ENCODE results near the gene ATP4B. TPM values are rescaled to one million over a fixed set of nuclear protein-coding genes. Genes with fewer than 3 reads are reported as not detected.

ATP4B gene
- polyA plus RNA-seq, 1 of the 3 experiments (the other 2 are of a cell fraction), result not detected

DNA sequence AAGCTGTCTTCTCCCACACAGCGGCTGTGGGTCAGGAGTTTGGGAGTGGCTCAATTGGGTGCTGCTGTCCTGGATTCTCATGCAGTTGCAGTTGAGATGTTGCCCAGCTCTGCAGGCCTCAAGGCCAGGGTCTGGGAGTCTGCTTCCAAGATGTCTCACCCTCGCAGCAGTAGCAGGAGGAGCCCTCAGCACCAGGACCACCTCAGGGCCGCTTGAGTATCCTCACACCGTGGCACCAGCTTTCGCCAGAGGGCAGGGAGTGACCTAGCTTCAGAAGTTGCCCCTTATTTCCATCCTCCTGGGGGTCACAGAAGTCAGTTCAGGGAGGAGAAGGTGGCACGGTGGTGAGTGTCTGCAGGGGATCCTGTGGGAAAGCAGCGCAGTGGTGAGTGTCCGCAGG is 52.5 kb downstream of the ATP4B start (continued):
- TF ChIP-seq, protein P1, sequence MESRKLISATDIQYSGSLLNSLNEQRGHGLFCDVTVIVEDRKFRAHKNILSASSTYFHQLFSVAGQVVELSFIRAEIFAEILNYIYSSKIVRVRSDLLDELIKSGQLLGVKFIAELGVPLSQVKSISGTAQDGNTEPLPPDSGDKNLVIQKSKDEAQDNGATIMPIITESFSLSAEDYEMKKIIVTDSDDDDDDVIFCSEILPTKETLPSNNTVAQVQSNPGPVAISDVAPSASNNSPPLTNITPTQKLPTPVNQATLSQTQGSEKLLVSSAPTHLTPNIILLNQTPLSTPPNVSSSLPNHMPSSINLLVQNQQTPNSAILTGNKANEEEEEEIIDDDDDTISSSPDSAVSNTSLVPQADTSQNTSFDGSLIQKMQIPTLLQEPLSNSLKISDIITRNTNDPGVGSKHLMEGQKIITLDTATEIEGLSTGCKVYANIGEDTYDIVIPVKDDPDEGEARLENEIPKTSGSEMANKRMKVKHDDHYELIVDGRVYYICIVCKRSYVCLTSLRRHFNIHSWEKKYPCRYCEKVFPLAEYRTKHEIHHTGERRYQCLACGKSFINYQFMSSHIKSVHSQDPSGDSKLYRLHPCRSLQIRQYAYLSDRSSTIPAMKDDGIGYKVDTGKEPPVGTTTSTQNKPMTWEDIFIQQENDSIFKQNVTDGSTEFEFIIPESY (IDR thresholded peaks at IDR 0.05; ENCODE audit: borderline replicate concordance, low read depth), result no peak
- TF ChIP-seq JUND (IDR thresholded peaks at IDR 0.05), result no peak

DNA sequence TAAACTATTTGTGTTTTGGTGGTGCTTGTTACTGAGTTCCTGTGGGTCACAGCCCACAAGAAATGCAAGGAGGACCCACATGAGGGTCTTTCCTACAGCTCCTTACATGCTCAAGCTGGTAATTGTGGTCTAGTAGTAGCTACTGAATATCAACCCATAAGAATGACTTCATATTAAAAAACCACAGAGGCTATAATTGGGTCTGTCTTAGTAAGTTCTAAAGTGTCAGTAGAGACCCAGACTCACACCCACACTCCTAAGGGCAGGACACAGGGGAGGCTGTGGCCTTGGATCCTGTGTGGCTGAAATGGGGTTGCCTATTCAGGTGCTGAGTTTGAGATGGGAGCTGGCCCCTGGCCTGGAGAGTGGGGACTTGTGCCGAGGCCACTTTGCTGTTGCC is 53.8 kb downstream of the ATP4B start:
- Histone ChIP-seq H3K4me2 (no peak overlapping the region), H3K27me3 (ENCODE audit: insufficient read depth) (no peaks in the 10 kb centered on the region), H4K20me1 (ENCODE audit: insufficient read depth) (peaks cover 44% of the 10 kb centered on the region; the same call in 1 of the 2 replicates), H3F3A (replicated peaks; ENCODE audit: insufficient read depth) (no peaks in the 10 kb centered on the region), H3K9ac (no peak overlapping the region), H3K36me3 (replicated peaks in 1 of 2; ENCODE audit: control insufficient read depth in 1 of 2, insufficient read depth in 2 of 2, low read length in 1 of 2) (peaks cover 11 to 20% of the 10 kb centered on the region in 2 experiments), H3K79me2 (ENCODE audit: insufficient read depth) (peaks cover 87% of the 10 kb centered on the region), H3K4me3 (ENCODE audit: low read depth in 2 of 2, low read length in 1 of 2) (no peak overlapping the region), H2AFZ (ENCODE audit: low read depth) (no peak overlapping the region), H3K9me3 (no peaks in the 10 kb centered on the region), H3K9me2 (no peaks in the 10 kb centered on the region), H3K27ac (ENCODE audit: low read depth in 2 of 2, low read length in 1 of 2) (no peak overlapping the region), H3K4me1 (ENCODE audit: control insufficient read depth in 1 of 2, insufficient read depth in 2 of 2, low read depth in 1 of 2, low read length in 1 of 2) (no peaks in the 10 kb centered on the region; a peak in 1 of 4 replicates)
- WGBS (ENCODE audit: low lambda C conversion rate), result no CpG with 5 or more reads among the region's 1 CpG
- ChIA-PET POLR2A (no interaction called here), CTCF (interaction anchor here (0.6 to 1.7 kb wide), 2 partner anchors 41 to 52 kb away, joined by 3 to 6 read pairs; no protein-coding TSS in a partner anchor)
- TF ChIP-seq, protein P2, sequence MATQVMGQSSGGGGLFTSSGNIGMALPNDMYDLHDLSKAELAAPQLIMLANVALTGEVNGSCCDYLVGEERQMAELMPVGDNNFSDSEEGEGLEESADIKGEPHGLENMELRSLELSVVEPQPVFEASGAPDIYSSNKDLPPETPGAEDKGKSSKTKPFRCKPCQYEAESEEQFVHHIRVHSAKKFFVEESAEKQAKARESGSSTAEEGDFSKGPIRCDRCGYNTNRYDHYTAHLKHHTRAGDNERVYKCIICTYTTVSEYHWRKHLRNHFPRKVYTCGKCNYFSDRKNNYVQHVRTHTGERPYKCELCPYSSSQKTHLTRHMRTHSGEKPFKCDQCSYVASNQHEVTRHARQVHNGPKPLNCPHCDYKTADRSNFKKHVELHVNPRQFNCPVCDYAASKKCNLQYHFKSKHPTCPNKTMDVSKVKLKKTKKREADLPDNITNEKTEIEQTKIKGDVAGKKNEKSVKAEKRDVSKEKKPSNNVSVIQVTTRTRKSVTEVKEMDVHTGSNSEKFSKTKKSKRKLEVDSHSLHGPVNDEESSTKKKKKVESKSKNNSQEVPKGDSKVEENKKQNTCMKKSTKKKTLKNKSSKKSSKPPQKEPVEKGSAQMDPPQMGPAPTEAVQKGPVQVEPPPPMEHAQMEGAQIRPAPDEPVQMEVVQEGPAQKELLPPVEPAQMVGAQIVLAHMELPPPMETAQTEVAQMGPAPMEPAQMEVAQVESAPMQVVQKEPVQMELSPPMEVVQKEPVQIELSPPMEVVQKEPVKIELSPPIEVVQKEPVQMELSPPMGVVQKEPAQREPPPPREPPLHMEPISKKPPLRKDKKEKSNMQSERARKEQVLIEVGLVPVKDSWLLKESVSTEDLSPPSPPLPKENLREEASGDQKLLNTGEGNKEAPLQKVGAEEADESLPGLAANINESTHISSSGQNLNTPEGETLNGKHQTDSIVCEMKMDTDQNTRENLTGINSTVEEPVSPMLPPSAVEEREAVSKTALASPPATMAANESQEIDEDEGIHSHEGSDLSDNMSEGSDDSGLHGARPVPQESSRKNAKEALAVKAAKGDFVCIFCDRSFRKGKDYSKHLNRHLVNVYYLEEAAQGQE (IDR thresholded peaks at IDR 0.05; ENCODE audit: low read depth, low read length), result no peak
- TF ChIP-seq MXI1 (IDR thresholded peaks at IDR 0.05; ENCODE audit: low read depth, low read length), result no peak
- TF ChIP-seq ELF1 (IDR thresholded peaks at IDR 0.05), result no peak
- no peak for TF ChIP-seq FOXM1 (IDR thresholded peaks at IDR 0.05; ENCODE audit: low read depth)
- no peak for TF ChIP-seq RFX5 (IDR thresholded peaks at IDR 0.05; ENCODE audit: low read length)
- TF ChIP-seq GATA2 (CRISPR knock-in tag; IDR thresholded peaks at IDR 0.05), result no peak
- TF ChIP-seq RCOR1 (IDR thresholded peaks at IDR 0.05; ENCODE audit: low read length), result no peak
- TF ChIP-seq, protein P1 (IDR thresholded peaks at IDR 0.05; ENCODE audit: borderline replicate concordance, low read depth), result no peak
- no peak for TF ChIP-seq RXRA (IDR thresholded peaks at IDR 0.05; ENCODE audit: borderline replicate concordance, low read depth)
- TF ChIP-seq, protein P3, sequence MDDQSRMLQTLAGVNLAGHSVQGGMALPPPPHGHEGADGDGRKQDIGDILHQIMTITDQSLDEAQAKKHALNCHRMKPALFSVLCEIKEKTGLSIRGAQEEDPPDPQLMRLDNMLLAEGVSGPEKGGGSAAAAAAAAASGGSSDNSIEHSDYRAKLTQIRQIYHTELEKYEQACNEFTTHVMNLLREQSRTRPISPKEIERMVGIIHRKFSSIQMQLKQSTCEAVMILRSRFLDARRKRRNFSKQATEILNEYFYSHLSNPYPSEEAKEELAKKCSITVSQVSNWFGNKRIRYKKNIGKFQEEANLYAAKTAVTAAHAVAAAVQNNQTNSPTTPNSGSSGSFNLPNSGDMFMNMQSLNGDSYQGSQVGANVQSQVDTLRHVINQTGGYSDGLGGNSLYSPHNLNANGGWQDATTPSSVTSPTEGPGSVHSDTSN (IDR thresholded peaks at IDR 0.05), result no peak
- no peak for TF ChIP-seq TCF12 (IDR thresholded peaks at IDR 0.05)
- no peak for TF ChIP-seq YY1 (IDR thresholded peaks at IDR 0.05; ENCODE audit: low read depth)
- TF ChIP-seq SIN3A (IDR thresholded peaks at IDR 0.05; ENCODE audit: borderline replicate concordance, low read depth, low read length), result no peak
- TF ChIP-seq JUND (IDR thresholded peaks at IDR 0.05), result no peak
- TF ChIP-seq NRF1 (IDR thresholded peaks at IDR 0.05; ENCODE audit: low read depth, low read length), result no peak
- TF ChIP-seq, protein P4, sequence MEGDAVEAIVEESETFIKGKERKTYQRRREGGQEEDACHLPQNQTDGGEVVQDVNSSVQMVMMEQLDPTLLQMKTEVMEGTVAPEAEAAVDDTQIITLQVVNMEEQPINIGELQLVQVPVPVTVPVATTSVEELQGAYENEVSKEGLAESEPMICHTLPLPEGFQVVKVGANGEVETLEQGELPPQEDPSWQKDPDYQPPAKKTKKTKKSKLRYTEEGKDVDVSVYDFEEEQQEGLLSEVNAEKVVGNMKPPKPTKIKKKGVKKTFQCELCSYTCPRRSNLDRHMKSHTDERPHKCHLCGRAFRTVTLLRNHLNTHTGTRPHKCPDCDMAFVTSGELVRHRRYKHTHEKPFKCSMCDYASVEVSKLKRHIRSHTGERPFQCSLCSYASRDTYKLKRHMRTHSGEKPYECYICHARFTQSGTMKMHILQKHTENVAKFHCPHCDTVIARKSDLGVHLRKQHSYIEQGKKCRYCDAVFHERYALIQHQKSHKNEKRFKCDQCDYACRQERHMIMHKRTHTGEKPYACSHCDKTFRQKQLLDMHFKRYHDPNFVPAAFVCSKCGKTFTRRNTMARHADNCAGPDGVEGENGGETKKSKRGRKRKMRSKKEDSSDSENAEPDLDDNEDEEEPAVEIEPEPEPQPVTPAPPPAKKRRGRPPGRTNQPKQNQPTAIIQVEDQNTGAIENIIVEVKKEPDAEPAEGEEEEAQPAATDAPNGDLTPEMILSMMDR (IDR thresholded peaks at IDR 0.05), result no peak
- TF ChIP-seq POLR2AphosphoS5 (IDR thresholded peaks at IDR 0.05; ENCODE audit: low read depth, low read length), result no peak
- TF ChIP-seq, protein P5, sequence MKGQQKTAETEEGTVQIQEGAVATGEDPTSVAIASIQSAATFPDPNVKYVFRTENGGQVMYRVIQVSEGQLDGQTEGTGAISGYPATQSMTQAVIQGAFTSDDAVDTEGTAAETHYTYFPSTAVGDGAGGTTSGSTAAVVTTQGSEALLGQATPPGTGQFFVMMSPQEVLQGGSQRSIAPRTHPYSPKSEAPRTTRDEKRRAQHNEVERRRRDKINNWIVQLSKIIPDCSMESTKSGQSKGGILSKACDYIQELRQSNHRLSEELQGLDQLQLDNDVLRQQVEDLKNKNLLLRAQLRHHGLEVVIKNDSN (IDR thresholded peaks at IDR 0.05; ENCODE audit: borderline replicate concordance, low read depth), result no peak
- no peak for DNase-seq
